GM12872 (cell line): ENCODE data around the gene RNGTT.

Experiments used
- TF ChIP-seq, protein P1 (sequence below): IDR thresholded peaks from 3 replicates; pipeline ENCODE4 v1.5.1; 2011; ENCODE audit warnings: low read depth, mild to moderate bottlenecking, low read length, moderate library complexity; ENCODE audit not compliant: insufficient read depth

RNGTT gene

DNA sequence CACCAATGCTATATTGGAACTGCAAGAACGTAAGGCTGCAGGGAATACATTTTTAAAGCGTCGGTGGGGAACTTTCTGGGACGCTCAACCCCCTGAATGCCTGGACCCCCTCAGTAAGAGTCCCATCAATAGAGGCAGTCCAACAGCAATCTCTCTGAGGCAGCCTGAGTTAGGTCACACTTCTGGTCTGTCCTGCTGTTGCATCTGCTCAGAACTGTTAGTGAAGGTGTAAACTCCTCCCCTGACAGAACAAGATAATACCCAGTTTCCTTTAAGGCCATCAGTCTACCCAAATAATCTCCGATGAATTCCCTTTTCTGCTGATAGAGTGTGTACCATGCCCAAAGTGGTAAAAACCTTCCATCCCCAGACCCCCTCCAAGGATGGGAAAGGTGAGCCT lies 1.1 kb upstream of the RNGTT start:
- TF ChIP-seq, protein P1, sequence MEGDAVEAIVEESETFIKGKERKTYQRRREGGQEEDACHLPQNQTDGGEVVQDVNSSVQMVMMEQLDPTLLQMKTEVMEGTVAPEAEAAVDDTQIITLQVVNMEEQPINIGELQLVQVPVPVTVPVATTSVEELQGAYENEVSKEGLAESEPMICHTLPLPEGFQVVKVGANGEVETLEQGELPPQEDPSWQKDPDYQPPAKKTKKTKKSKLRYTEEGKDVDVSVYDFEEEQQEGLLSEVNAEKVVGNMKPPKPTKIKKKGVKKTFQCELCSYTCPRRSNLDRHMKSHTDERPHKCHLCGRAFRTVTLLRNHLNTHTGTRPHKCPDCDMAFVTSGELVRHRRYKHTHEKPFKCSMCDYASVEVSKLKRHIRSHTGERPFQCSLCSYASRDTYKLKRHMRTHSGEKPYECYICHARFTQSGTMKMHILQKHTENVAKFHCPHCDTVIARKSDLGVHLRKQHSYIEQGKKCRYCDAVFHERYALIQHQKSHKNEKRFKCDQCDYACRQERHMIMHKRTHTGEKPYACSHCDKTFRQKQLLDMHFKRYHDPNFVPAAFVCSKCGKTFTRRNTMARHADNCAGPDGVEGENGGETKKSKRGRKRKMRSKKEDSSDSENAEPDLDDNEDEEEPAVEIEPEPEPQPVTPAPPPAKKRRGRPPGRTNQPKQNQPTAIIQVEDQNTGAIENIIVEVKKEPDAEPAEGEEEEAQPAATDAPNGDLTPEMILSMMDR = no peak

DNA sequence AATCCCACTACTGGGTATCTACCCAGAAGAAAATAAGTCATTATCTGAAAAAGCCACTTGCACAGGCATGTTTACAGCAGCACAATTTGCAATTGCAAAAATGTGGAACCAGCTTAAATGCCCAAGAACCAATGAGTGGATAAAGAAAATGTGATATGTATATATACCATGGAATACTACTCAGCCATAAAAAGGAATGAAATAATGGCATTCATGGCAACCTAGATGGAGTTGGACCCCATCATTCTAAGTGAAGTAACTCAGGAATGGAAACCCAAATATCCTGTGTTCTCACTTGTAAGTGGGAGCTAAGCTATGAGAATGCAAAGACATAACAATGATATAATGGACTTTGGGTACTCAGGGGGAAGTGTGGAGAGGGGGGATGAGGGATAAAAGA lies 4.6 kb downstream of the RNGTT start:
- TF ChIP-seq, protein P1 = no peak

DNA sequence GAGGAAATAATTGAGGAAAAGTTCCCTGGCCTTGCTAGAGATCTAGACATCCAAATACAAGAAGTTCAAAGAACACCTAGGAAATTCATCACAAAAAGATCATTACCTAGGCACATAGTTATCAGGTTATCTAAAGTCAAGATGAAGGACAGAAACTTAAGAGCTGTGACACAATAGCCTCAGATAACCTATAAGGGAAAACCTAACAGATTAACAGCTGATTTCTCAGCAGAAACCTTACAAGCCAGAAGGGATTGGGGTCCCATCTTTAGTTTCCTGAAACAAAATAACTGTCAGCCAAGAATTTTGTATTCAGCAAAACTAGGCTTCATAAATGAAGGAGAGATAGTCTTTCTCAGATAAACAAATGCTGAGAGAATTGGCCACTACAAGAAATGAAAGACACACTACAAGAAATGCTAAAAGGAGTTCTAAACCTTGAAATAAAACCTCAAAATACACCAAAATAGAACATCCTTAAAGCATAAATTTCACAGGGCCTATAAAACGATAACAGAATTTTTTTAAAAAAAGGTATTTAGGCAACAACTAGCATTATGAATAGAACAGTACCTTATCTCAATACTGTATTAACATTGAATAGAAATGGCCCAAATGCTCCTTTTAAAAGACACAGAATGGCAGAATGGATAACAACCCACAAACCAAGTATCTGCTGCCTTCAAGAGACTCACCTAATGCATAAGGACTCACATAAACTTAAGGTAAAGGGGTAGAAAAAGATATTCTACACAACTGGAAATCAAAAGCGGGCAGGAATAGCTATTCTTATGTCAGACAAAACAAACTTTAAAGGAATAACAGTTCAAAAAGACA lies 9.7 kb downstream of the RNGTT start:
- TF ChIP-seq, protein P1 = no peak

DNA sequence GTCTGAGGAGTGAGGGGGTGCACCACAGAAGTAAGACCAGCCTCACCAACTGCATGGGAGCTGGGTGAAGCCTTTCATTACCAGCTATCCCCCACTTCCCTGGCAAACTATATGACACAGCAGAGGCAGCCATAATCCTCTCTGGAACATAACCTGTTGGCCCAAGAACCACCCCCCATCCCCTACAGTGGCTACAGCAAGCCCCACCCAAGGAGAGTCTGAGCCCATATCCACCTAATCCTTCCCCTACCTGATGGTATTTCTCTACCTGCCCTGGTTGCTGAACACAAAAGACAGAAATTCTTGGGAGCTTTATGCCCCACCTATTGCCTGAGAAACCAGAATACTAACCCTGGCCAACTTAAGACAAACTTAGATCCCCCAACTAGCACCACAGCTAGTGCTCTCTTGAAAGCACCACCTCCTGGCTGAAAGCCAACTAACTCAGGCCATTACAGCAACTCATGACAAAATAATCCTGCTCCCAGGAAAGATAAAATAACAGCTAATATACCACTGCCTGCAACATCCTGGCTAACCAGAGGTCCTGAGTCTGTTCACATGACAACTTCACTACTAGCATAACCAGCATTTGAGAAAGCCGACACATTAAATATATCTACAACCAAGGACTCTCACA lies 11.2 kb downstream of the RNGTT start:
- TF ChIP-seq, protein P1 = no peak

DNA sequence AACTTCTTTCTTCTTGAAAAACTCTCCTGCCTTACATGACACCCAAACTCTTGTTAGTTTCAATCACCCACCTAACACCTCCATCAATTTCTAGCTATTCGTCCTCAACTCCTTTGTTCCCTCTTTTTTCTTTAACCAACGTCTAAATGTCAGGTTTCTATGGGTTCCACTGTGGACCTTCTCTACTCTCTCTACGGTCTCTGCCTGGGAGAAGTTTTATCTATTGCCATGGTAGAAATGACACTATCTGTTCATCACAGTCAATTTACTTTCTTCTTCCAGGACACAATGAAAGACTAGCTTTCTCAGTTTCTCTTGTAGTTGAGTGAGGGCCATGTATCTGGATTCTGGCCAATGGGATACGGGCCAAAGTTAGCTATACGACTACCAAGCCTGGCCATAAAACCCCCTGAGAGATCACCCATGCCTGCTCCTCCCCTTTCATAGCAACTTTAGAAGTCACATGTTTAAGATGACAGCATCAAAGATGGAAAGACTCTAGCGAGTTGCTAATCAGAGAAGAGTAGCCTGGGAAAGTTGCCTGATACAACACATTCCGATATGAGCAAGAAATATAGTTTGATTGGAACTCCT lies 17.9 kb downstream of the RNGTT start:
- TF ChIP-seq, protein P1 = no peak

DNA sequence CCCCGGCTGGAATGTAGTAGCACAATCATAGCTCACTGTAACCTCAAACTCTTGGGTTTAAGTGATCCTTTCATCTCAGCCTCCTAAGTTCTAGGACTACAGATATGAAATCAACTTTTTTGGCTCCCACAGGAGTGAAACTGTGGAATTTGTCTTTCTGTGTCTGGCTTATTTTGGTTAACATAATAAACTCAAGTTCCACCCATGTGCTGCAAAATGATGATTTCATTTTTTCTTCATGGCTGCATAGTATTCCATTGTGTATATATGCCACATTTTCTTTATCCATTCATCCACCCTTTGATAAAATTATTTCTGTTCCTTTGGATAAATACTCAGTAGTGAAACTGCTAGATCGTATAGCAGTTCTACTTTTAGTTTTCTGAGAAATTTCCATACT lies 29.9 kb downstream of the RNGTT start:
- TF ChIP-seq, protein P1 = no peak

DNA sequence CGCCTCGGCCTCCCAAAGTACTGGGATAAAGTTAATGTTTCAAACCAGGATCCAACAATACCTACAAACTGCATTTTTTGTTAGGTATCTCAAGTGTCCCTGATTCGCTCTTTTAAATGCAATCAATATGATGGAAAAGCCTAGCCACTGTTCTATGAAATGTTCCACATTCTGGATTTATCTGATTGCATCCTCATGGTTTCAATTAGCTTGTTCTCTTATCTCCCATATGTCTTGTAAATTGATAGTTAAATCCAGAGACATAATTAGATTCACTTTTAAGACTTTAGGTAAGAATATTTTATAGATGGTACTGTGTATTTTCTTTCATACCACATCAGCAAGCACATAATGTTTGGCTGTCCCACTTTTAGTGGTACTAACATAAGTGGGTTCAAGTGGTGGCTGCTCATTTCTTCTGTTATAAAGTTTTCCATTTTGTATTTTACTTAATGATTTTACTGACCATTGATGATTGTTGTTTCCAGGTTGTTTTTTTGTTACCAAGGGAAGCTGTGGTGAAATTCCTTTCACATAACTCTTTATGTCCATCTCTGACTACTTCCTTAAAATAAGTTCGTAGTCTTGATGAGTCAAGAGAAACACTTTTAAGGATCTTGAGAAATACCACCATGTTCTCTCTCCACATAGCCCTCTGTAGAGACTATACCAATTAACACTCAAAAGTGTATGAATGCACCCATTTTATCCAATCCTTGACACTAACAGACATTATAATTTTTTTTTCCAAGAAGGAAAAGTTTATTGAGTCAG lies 40.5 kb downstream of the RNGTT start:
- TF ChIP-seq, protein P1 = no peak
